Thyroid gland (tissue), 4 donors: ENCODE data around the gene SLC4A1AP. TPM values are rescaled to one million over a fixed set of nuclear protein-coding genes. Genes with fewer than 3 reads are reported as not detected.
A peak's percentile ranks its signal among the peaks of the same experiment; 100 is the strongest.

Experiments used
- DNase-seq, 2 donors: peaks; one replicate each; pipeline ENCODE4 v3.0.0-alpha.2; 2019
- H3K27ac ChIP-seq, 3 donors: fragments of 200-600 bp; sonication (generic); 1 replicate in 2 of 3; 2 replicates in 1 of 3; pipeline ENCODE4 v1.5.1; 2016 to 2019; ENCODE audit warnings: mild to moderate bottlenecking in 1 of 3, moderate library complexity in 1 of 3
- H3K27me3 ChIP-seq: fragments of 200-600 bp; sonication (generic); one replicate; pipeline ENCODE4 v1.5.1; 2019
- H3K36me3 ChIP-seq, 2 donors: fragments of 200-600 bp; sonication (generic); one replicate each; pipeline ENCODE4 v1.5.1; 2016 to 2019
- H3K4me1 ChIP-seq, 2 donors: fragments of 200-600 bp; sonication (generic); one replicate each; pipeline ENCODE4 v1.5.1; 2017 to 2019
- H3K4me3 ChIP-seq, 3 donors: fragments of 200-600 bp; sonication (generic); replicated peaks in 1 of 3; 1 replicate in 2 of 3; 2 replicates in 1 of 3; pipeline ENCODE4 v1.5.1; 2016; ENCODE audit warnings: mild to moderate bottlenecking in 1 of 3
- H3K9me3 ChIP-seq: fragments of 200-600 bp; sonication (generic); one replicate; pipeline ENCODE4 v1.5.1; 2017
- POLR2A ChIP-seq, 2 donors: fragments of 450-650 bp; IDR thresholded peaks; one replicate each; pipeline ENCODE4 v1.6.1; 2017; ENCODE audit warnings: antibody characterized with exemption in 2 of 2, mild to moderate bottlenecking in 2 of 2, moderate library complexity in 1 of 2
- WGBS, 2 donors: methylation state at CpG; one replicate each; pipeline ENCODE4 v1.1.5; 2017; 5-methylcytosine and 5-hydroxymethylcytosine counted together
- intact Hi-C: fragments of 100-400 bp; cut with DNase I; formaldehyde crosslinking; loops from one replicate; pipeline ENCODE4 v1.15.1; 2023
- total RNA-seq, 4 donors: library from RNA; depleted of rRNA; stranded (reverse); fragments of >200 nt; gene quantifications; one replicate each; pipeline ENCODE4 v1.2.3, GENCODE V29; 2016
- TF ChIP-seq, protein P1 (sequence below), 6 experiments: fragments of 200-600 bp in 3 of 6; fragments of 450-650 bp in 3 of 6; sonication (generic) in 3 of 6; IDR thresholded peaks; one replicate each; pipeline ENCODE4 v1.5.1; 2016 to 2019; ENCODE audit warnings: antibody characterized with exemption in 6 of 6, mild to moderate bottlenecking in 2 of 6, inconsistent platforms in 1 of 6, moderate library complexity in 1 of 6

Gene SLC4A1AP
- total RNA-seq, 4 donors from 2014 or later = 16.5 to 26.6 (median 23.4) TPM

- no peak for TF ChIP-seq POLR2A (IDR thresholded peaks at IDR 0.05)
- TF ChIP-seq, protein P1, sequence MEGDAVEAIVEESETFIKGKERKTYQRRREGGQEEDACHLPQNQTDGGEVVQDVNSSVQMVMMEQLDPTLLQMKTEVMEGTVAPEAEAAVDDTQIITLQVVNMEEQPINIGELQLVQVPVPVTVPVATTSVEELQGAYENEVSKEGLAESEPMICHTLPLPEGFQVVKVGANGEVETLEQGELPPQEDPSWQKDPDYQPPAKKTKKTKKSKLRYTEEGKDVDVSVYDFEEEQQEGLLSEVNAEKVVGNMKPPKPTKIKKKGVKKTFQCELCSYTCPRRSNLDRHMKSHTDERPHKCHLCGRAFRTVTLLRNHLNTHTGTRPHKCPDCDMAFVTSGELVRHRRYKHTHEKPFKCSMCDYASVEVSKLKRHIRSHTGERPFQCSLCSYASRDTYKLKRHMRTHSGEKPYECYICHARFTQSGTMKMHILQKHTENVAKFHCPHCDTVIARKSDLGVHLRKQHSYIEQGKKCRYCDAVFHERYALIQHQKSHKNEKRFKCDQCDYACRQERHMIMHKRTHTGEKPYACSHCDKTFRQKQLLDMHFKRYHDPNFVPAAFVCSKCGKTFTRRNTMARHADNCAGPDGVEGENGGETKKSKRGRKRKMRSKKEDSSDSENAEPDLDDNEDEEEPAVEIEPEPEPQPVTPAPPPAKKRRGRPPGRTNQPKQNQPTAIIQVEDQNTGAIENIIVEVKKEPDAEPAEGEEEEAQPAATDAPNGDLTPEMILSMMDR (IDR thresholded peaks at IDR 0.05) = no peak
- no peaks in the 10 kb centered on the region for H3K9me3 ChIP-seq
- intact Hi-C loops = no loop called here
- H3K27ac ChIP-seq = no peak overlapping the region
- no peak overlapping the region for H3K4me3 ChIP-seq
- WGBS, 2 donors = 41 to 50% methylated on average over 7 of the region's 7 CpGs
- no peaks in the 10 kb centered on the region for H3K27me3 ChIP-seq
- peaks cover 3 to 4% of the 10 kb centered on the region in 2 donors for H3K4me1 ChIP-seq
- H3K36me3 ChIP-seq = no peaks in the 10 kb centered on the region
- DNase-seq = no peak
These were observed 56.4 kb downstream of the SLC4A1AP start for GRCh38 chr2:27720004-27720551.

DNA sequence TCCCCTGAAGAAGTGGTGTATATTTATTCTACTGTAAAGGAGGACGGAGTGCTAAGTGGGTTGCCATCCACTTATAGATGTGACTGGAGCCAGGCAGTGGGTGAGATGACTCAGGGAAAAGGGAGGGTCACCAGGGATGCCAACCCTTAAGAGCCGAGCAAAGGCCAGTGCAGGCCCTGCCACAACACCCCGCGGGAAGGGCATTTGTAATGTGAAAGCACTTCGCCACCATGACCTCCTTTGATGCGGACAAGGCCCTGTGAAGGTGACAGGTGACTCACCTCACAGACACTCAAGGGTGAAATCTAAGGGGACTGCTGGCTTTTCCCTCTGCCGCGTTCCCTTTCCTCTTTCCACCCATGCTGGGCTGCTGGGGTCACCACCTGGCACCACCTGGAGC lies 57.6 kb downstream of the SLC4A1AP start:
- H3K9me3 ChIP-seq = no peaks in the 10 kb centered on the region
- H3K4me1 ChIP-seq = peaks cover 3 to 9% of the 10 kb centered on the region in 2 donors
- no peaks in the 10 kb centered on the region for H3K36me3 ChIP-seq
- intact Hi-C loops = no loop called here
- no peaks in the 10 kb centered on the region for H3K27me3 ChIP-seq
- no peak overlapping the region for H3K27ac ChIP-seq
- H3K4me3 ChIP-seq = no peak overlapping the region
- no peak for DNase-seq
- no peak for TF ChIP-seq POLR2A (IDR thresholded peaks at IDR 0.05)
- TF ChIP-seq, protein P1 (IDR thresholded peaks at IDR 0.05) = no peak
- WGBS, 2 donors = 70 to 77% methylated on average over 8 of the region's 8 CpGs

GRCh38 chr2:27721884-27722485 lies 58.3 kb downstream of the SLC4A1AP start:
- H3K27me3 ChIP-seq = no peaks in the 10 kb centered on the region
- DNase-seq = no peak
- H3K4me3 ChIP-seq = no peak overlapping the region
- no peaks in the 10 kb centered on the region for H3K9me3 ChIP-seq
- no peak overlapping the region for H3K27ac ChIP-seq
- no peaks in the 10 kb centered on the region for H3K36me3 ChIP-seq
- intact Hi-C loops = no loop called here
- H3K4me1 ChIP-seq = peaks cover 3 to 9% of the 10 kb centered on the region in 2 donors
- WGBS, 2 donors = 50 to 65% methylated on average over 1 to 2 of the region's 2 CpGs
- no peak for TF ChIP-seq POLR2A (IDR thresholded peaks at IDR 0.05)
- TF ChIP-seq, protein P1 (IDR thresholded peaks at IDR 0.05) = no peak

DNA sequence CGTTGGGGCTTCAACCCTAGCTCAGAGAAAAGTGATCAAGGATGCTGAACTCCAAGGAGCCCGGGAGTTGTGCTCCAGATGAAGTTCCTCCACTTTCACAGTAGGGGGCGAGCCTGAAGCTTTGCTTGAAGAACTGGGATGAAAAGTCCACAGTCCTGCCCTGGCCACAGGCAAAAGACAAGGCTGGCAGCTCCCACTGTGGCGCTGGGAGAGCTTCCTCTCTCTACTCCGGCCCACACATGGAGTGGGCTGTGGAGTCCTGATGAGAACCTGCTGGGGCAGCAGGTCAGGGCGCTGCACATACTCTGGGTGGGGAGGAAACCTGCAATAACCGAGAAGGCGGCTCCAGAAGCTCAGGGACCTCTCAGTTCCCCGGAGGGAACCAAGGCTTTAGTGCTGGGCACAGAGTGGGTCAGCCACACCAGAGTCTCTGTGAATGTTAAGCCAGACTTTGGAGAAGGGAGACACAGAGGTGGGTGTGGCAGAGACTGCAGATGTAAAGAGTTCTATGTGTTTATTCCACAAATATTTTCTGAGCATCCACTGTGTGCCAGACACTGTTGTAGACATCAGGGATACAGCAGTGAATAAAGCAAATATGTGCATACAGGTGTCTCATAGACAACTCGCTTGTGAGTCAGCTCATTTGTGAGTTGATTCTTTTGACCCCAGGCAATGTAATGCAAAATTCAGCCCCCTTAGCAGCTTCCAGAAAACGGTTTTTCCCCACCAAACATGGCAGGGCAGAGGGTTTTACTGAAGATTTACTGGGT lies 59.9 kb downstream of the SLC4A1AP start:
- peak; percentile 64 to 71 for DNase-seq
- peaks cover 3 to 9% of the 10 kb centered on the region in 2 donors for H3K4me1 ChIP-seq
- no peak for TF ChIP-seq POLR2A (IDR thresholded peaks at IDR 0.05)
- TF ChIP-seq, protein P1 (IDR thresholded peaks at IDR 0.05) = peak; percentile 35 to 90 (median 78)
- peak overlapping the region in 1 of 3 donors; percentile 44 for H3K27ac ChIP-seq
- no peaks in the 10 kb centered on the region for H3K27me3 ChIP-seq
- H3K36me3 ChIP-seq = no peaks in the 10 kb centered on the region
- H3K9me3 ChIP-seq = no peaks in the 10 kb centered on the region
- WGBS, 2 donors = 40 to 48% methylated on average over 10 of the region's 11 CpGs
- H3K4me3 ChIP-seq = no peak overlapping the region
- intact Hi-C loops = no loop called here

DNA sequence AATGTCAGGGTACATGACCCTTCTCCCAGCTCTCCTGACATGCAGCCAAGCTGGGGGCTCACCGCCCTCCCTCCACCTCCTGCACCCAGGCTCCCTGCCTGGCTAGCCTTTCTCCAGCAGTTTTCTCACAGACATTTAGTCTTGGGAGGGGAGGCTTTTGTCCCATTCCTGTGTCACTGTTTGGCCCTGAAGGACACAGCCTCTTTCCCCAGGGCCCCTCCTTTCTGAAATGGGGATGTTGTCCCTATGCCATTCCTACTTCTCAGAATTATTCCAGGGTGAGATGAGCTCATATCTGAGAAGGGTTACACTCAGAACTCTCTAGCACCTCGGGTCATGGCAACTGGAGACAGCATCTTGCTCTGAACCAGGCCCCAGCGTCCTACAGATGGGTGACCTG lies 60.5 kb downstream of the SLC4A1AP start:
- no peak for DNase-seq
- no peaks in the 10 kb centered on the region for H3K36me3 ChIP-seq
- no peaks in the 10 kb centered on the region for H3K27me3 ChIP-seq
- no peak for TF ChIP-seq POLR2A (IDR thresholded peaks at IDR 0.05)
- TF ChIP-seq, protein P1 (IDR thresholded peaks at IDR 0.05) = no peak
- 69 to 71% methylated on average over 3 of the region's 3 CpGs for WGBS, 2 donors
- H3K4me1 ChIP-seq = peaks cover 3 to 13% of the 10 kb centered on the region in 2 donors
- no peak overlapping the region for H3K4me3 ChIP-seq
- H3K9me3 ChIP-seq = no peaks in the 10 kb centered on the region
- intact Hi-C loops = no loop called here
- H3K27ac ChIP-seq = peak overlapping the region in 2 of 3 donors; percentile 38 to 80
